ENCODE results near the gene RFTN1.

The RFTN1 gene

GRCh38 chr3:16337856-16338540 is 175.5 kb downstream of the RFTN1 start:
- TF ChIP-seq GATA1 (IDR thresholded peaks at IDR 0.05; ENCODE audit: low read depth, low read length) (no peak), POLR2A (IDR thresholded peaks at IDR 0.05; ENCODE audit: low read length) (peak; percentile 44)
- DNase-seq, result peak; percentile 20 to 58

GRCh38 chr3:16336825-16337224 is 176.7 kb downstream of the RFTN1 start:
- TF ChIP-seq POLR2A (IDR thresholded peaks at IDR 0.05; ENCODE audit: low read length) (no peak), GATA1 (IDR thresholded peaks at IDR 0.05; ENCODE audit: low read depth, low read length) (no peak)
- no peak for DNase-seq

- DNase-seq, result no peak
- TF ChIP-seq POLR2A (IDR thresholded peaks at IDR 0.05; ENCODE audit: low read length), result no peak
- no peak for TF ChIP-seq GATA1 (IDR thresholded peaks at IDR 0.05; ENCODE audit: low read depth, low read length)
Measured at GRCh38 chr3:16335772-16336645, 177.5 kb downstream of the RFTN1 start.

- DNase-seq, result no peak
- TF ChIP-seq POLR2A (IDR thresholded peaks at IDR 0.05; ENCODE audit: low read length) (no peak), GATA1 (IDR thresholded peaks at IDR 0.05; ENCODE audit: low read depth, low read length) (no peak)
Measured at GRCh38 chr3:16335333-16335732, 178.2 kb downstream of the RFTN1 start.

GRCh38 chr3:16334909-16335308 is 178.6 kb downstream of the RFTN1 start:
- no peak for DNase-seq
- TF ChIP-seq GATA1 (IDR thresholded peaks at IDR 0.05; ENCODE audit: low read depth, low read length) (no peak), POLR2A (IDR thresholded peaks at IDR 0.05; ENCODE audit: low read length) (no peak)

GRCh38 chr3:16332904-16333426 is 180.5 kb downstream of the RFTN1 start:
- no peak for TF ChIP-seq POLR2A (IDR thresholded peaks at IDR 0.05; ENCODE audit: low read length)
- no peak for TF ChIP-seq GATA1 (IDR thresholded peaks at IDR 0.05; ENCODE audit: low read depth, low read length)
- no peak for DNase-seq

GRCh38 chr3:16331319-16331883 is 182.1 kb downstream of the RFTN1 start:
- DNase-seq, result no peak
- no peak for TF ChIP-seq POLR2A (IDR thresholded peaks at IDR 0.05; ENCODE audit: low read length)
- no peak for TF ChIP-seq GATA1 (IDR thresholded peaks at IDR 0.05; ENCODE audit: low read depth, low read length)

GRCh38 chr3:16330351-16330750 is 183.1 kb downstream of the RFTN1 start:
- no peak for DNase-seq
- no peak for TF ChIP-seq POLR2A (IDR thresholded peaks at IDR 0.05; ENCODE audit: low read length)
- TF ChIP-seq GATA1 (IDR thresholded peaks at IDR 0.05; ENCODE audit: low read depth, low read length), result no peak

GRCh38 chr3:16329826-16330129 is 183.7 kb downstream of the RFTN1 start:
- no peak for DNase-seq
- TF ChIP-seq GATA1 (IDR thresholded peaks at IDR 0.05; ENCODE audit: low read depth, low read length) (no peak), POLR2A (IDR thresholded peaks at IDR 0.05; ENCODE audit: low read length) (no peak)

- DNase-seq, result peak in 1 of 2 experiments; percentile 9
- no peak for TF ChIP-seq GATA1 (IDR thresholded peaks at IDR 0.05; ENCODE audit: low read depth, low read length)
- no peak for TF ChIP-seq POLR2A (IDR thresholded peaks at IDR 0.05; ENCODE audit: low read length)
Measured at GRCh38 chr3:16329036-16329825, 184.3 kb downstream of the RFTN1 start.

GRCh38 chr3:16328124-16328523 is 185.4 kb downstream of the RFTN1 start:
- TF ChIP-seq POLR2A (IDR thresholded peaks at IDR 0.05; ENCODE audit: low read length) (no peak), GATA1 (IDR thresholded peaks at IDR 0.05; ENCODE audit: low read depth, low read length) (no peak)
- no peak for DNase-seq

- no peak for TF ChIP-seq GATA1 (IDR thresholded peaks at IDR 0.05; ENCODE audit: low read depth, low read length)
- TF ChIP-seq POLR2A (IDR thresholded peaks at IDR 0.05; ENCODE audit: low read length), result no peak
- no peak for DNase-seq
Measured at GRCh38 chr3:16326724-16327349, 186.7 kb downstream of the RFTN1 start.

- DNase-seq, result no peak
- TF ChIP-seq POLR2A (IDR thresholded peaks at IDR 0.05; ENCODE audit: low read length), result no peak
- no peak for TF ChIP-seq GATA1 (IDR thresholded peaks at IDR 0.05; ENCODE audit: low read depth, low read length)
Measured at GRCh38 chr3:16325850-16326249, 187.6 kb downstream of the RFTN1 start.
